ENCODE measurements around the gene GLS.
"Not testable (repeated sequence)": the region's sequence is repeated elsewhere in the genome, so short reads cannot be mapped to it uniquely, and the experiment has no call there.

GLS gene

GRCh38 chr2:190880378-190881083 is at the start of gene GLS:
Gene GLS, plus strand, starts transcription at chr2:190880821. Its CDS starts 264 bp downstream, at chr2:190881085.
- peak; percentile 98 for DNase-seq

DNA sequence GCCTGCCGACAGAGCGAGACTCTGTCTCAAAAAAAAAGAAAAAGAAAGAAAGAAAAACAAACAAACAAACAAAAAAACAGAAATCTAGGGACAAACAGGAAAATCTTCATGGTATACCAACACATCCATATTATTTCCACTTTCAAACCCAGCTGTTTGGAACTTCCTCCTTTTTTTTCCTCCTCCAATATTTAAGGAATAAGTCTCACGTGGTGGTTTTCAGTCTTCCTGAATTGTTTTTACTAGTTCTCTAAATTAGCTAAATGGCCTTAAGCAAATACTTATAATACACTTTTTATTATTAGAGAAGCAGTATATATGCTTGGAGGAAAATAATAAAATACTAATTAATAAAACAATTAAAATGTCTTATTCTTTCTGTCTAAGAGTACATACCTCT is 48.7 kb upstream of the GLS start:
- no peak for DNase-seq

- DNase-seq: no peak
Observed at GRCh38 chr2:190834890-190835208, 45.8 kb upstream of the GLS start.

GRCh38 chr2:190835303-190835930 is 45.2 kb upstream of the GLS start:
- DNase-seq: no peak

- DNase-seq: no peak
Observed at GRCh38 chr2:190836767-190837166, 43.9 kb upstream of the GLS start.

DNA sequence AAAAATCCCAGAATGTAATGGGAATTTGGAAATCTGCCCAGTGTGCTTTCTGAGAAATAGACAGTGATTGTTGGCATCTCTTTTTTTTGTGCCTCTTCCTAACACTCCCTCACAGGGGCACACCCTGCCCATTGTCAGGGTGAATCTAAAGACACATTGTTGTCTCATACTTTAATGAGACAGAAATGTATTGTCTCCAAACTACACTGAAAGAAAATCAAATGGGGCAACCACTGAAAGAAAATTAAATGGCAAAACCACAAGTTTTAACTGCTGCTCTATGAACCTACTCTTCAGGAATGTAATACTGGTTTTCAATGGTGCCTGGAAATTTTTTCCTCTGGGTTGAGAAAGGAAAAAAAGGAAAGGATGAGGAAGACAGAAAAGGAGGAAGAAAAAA is 43.2 kb upstream of the GLS start:
- DNase-seq: peak; percentile 21

GRCh38 chr2:190837952-190838361 is 42.7 kb upstream of the GLS start:
- DNase-seq: no peak

DNA sequence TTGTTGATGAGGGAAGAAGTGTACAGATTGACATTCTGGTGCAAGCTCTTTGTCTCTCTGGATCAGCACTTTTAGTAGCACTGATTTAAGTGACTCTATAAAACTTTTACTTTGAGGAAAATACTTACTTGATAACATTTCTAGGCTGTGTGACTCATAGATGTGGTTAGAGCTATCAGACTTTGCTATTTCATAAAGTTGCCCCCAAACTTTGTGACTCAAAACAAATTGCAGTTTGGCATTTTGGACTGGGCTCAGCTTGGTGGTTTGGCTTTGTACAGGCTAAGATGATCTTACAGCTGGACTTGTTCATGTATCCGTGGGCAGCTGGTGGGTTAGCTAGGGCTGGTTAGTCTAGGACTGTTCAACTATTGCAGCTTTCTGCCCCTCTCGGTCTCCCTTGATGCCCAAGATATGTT is 42.1 kb upstream of the GLS start:
- DNase-seq: no peak

GRCh38 chr2:190840569-190841172 is 40.0 kb upstream of the GLS start:
- no peak for DNase-seq

DNA sequence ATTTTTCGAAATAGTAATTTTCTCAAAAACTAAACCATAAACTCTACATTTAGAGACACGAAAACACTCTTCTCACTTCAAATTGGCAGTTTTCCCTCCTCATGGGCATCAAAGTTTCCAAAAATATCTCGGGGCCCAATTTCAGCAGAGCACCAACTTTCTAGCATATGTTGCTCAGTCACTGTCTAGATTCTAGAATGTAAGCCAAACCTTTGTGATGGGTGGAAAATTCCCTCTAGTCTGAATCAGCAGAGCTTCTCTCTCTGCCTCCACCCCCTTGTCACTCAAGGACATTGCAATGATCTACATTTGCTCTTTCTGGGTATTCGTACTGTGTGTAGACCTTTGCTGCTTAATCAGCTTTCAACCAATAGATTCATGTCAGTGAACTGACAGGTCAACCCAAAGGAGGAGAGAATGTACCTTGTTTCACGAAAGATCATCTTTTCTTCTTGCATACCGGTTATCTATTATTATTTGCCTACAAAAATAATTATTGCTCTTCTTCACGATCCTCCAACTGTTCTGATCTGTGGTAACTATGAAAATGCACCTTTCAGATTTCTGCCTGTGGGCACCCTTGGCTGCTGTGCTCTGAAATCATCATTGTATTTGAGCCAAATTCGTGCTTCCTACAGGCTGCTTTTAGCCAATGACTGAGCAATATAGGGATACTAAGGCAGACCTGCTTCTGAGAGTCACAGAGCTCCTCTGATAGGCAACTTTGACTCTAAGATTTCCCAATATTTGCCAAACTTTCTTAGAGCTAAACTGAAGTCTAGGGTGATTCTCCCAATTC is 38.7 kb upstream of the GLS start:
- no peak for DNase-seq

GRCh38 chr2:190842606-190843104 is 38.0 kb upstream of the GLS start:
- DNase-seq: no peak

DNA sequence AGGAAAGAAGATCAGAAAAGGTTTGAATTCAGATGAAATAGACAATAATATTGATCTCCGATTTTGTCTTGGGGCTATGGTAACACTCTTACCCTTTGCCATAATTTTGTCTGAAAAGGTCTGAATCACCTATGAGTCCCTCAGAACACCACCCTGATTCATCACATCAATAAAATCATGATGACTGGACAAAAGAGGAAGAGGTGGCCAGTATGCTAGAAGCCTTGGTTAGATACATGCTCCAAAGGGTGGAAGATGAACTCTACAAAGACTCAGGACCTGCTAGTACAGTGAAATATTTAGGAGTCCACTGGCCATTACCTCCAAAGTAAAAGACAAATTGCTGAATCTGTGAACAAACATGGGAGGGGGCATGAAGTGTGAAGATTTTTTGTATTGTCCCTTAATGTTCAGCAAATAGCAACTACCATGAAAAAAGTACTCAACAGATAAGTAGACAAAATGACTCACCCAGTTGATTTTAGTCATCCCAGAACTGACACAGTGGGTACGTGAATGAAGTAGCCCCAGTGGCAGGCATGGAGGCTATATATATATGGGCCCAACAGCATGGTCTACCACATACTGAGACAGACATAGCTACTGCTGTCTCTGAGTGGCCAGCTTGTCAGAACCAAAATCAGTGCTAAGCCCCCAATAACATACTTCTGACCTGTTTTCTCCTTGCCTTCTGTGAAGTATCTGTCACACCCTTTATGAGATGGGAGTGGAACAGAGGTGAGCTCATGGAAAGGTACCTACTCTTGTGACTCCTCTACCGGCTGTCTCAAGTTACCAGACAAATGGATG is 36.5 kb upstream of the GLS start:
- no peak for DNase-seq

GRCh38 chr2:190844700-190845401 is 35.8 kb upstream of the GLS start:
- no peak for DNase-seq

- no peak for DNase-seq
Observed at GRCh38 chr2:190846746-190847145, 33.9 kb upstream of the GLS start.

- no peak for DNase-seq
Observed at GRCh38 chr2:190847504-190848081, 33.0 kb upstream of the GLS start.

- DNase-seq: no peak
Observed at GRCh38 chr2:190849774-190850173, 30.8 kb upstream of the GLS start.

GRCh38 chr2:190853022-190853421 is 27.6 kb upstream of the GLS start:
- not testable (repeated sequence) for DNase-seq

DNA sequence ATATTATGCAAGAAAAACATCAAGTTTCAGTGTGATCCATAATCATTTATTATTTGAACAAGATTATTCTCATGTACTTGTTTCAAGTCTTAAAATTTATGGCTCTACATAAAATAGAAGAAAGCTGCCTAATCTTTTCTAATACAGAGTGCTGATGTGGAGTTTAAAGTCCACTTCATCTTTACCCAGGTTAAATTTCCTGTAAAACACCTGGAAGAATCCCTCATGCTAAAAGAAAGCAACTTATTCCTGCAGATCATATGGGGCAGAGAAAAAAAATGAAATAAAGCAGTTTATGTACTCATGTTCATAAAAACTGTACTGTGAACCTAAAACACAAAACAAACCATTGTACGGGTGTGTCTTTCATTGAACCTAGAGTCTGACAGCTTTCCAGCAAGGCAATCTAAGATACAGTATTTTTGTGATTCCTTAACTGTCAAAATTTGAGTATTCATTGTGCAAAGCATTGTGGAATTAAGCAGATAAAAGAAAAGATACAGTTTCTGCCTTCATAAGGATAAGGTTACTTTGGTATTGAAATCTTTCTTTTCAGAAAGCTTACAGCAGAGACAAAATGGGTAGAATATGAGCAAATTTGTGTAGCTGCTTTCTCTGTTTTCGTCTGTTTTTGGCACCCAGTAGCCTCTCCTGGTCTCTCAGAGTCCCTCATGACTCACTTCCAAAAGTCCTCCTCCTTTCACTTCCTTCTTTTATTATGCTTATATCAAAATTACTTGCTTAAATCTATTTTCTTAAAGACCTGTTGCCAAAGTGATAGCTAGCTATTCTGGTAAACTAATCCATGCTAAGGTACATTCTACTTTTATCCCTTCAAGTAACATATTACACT is 26.9 kb upstream of the GLS start:
- no peak for DNase-seq

DNA sequence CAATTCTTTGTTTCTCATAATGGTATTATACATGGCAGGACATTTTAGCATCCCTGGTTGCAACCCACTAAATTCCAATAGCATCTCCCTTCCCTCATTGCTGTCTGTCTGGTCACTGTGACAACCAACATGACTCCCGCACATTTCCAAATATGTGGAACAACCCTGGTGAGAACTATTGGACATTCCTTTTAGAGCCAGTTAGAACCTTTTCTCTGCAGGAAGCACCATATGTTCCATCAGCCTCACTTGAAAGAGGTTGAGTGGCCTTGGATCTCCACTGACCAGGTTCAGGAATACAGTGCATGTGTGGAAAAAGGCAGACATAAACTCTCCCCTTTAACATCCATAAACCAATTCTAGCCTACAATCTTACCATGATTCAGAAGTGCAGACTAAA is 25.9 kb upstream of the GLS start:
- DNase-seq: no peak

DNA sequence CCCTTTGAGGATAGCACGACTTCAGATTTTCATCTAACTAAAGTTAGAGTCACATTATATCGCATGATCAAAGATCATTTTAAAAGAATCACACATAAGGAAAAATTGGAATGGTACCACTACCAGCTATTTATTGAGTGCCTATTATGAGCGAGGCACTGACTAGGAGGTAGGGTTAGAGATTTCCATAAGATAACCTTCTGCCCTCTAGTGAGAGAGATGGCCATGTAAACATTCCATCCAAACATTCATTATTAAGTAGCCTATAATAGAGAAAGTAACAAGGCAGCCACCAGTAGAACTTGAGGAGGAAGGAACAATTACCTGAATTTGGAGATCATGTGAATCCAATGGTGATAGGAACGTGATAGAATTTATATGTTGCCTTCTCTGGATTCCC is 25.4 kb upstream of the GLS start:
- no peak for DNase-seq

- DNase-seq: no peak
Observed at GRCh38 chr2:190856985-190857384, 23.6 kb upstream of the GLS start.
